PFSK-1 (cell line): ENCODE results near the gene SLCO2A1.

Source experiments
- FOXP2 ChIP-seq: optimal IDR thresholded peaks from 2 replicates; pipeline ENCODE3; 2011; ENCODE audit warnings: borderline replicate concordance, control low read depth, inconsistent platforms; ENCODE audit not compliant: insufficient read depth; ENCODE audit errors: extremely low read length, extremely low read depth
- POLR2AphosphoS5 ChIP-seq: IDR thresholded peaks from 2 replicates; pipeline ENCODE4 v1.6.1; 2012; ENCODE audit warnings: low read depth, mild to moderate bottlenecking, control low read depth, low read length, moderate library complexity
- SIN3A ChIP-seq: IDR thresholded peaks from 2 replicates; pipeline ENCODE4 v1.6.1; 2012; ENCODE audit warnings: mild to moderate bottlenecking, low read length, moderate library complexity, borderline replicate concordance; ENCODE audit not compliant: insufficient read depth
- TAF1 ChIP-seq: IDR thresholded peaks from 2 replicates; pipeline ENCODE4 v1.6.1; 2012; ENCODE audit warnings: low read length, control low read depth, borderline replicate concordance; ENCODE audit not compliant: insufficient read depth
- TF ChIP-seq, protein P1 (sequence below), 2 experiments: IDR thresholded peaks; 2 replicates each; pipeline versions ENCODE4 v1.6.1 to v1.8.0; 2011 to 2012; ENCODE audit warnings: low read depth in 2 of 2, low read length in 2 of 2, control low read depth in 1 of 2, inconsistent platforms in 1 of 2, mild to moderate bottlenecking in 1 of 2, moderate library complexity in 1 of 2; ENCODE audit not compliant: insufficient read depth in 1 of 2

Gene SLCO2A1

DNA sequence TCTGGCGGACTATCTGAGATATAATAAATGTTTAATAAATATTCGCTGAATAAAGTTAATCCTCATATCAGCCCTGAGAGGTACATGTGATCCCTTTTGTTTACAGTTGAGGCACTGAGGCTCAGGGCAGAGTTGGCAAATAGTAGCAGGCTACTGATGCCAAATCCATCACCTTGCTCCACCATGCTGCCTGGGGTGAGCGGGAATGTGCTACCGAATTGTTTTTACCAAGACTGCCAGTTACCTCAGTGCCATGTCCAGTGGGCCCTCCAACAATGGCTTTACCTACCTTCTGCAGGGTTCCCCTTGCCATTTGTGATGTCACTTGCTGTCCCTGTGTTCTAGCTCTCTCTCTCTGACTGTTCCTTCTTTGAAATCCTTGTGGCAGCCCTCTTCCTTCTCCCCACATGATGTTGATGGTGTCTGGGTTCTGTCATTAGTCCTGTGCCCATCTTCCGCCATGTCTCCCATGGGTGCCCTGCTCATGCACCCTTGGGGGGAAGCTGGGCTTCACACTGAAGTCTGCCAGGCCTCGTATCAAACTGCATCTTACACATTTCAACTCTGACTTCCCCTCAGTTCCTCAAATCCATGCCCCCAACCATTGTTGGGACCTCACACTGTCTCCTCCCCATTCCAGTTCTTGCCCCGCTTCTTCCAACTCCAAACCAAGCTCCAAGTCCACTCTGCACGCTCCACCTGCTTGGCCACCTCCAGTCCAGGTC lies 35.4 kb downstream of the SLCO2A1 start:
- no peak for TF ChIP-seq FOXP2

DNA sequence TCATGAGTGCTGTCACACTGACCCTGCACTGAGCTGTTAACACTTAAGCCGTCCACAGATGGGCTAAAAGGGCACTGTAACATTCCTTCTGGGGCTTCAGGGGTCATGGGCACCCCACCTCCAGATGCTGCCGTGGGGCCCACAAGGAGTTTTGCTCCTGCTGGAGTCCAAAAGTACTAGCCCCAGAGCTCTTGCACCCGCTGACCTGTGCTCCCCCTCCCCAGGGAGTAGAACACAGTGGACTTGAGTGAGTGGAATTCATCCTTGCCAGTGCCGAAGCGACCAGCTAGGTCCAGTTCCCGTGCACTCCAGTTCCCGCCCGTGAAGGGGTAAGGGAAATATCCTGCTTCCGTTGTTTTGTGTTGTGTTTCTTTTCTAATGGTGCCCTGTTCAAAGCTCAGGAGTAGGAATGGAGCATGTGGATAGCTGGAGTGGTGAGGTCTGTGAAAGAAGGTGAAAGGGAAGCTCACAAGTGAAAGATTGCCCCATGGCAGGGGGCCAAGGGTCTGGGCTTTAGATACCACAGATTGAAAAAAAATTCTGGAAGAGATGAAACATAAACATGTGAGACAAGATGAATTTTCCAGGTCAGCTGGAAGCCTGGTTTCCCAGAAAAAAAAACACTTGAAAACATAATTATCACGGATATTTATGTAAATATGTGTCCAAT lies 36.6 kb downstream of the SLCO2A1 start:
- TF ChIP-seq SIN3A (no peak), POLR2AphosphoS5 (no peak), FOXP2 (no peak), TAF1 (no peak)
- TF ChIP-seq, protein P1, sequence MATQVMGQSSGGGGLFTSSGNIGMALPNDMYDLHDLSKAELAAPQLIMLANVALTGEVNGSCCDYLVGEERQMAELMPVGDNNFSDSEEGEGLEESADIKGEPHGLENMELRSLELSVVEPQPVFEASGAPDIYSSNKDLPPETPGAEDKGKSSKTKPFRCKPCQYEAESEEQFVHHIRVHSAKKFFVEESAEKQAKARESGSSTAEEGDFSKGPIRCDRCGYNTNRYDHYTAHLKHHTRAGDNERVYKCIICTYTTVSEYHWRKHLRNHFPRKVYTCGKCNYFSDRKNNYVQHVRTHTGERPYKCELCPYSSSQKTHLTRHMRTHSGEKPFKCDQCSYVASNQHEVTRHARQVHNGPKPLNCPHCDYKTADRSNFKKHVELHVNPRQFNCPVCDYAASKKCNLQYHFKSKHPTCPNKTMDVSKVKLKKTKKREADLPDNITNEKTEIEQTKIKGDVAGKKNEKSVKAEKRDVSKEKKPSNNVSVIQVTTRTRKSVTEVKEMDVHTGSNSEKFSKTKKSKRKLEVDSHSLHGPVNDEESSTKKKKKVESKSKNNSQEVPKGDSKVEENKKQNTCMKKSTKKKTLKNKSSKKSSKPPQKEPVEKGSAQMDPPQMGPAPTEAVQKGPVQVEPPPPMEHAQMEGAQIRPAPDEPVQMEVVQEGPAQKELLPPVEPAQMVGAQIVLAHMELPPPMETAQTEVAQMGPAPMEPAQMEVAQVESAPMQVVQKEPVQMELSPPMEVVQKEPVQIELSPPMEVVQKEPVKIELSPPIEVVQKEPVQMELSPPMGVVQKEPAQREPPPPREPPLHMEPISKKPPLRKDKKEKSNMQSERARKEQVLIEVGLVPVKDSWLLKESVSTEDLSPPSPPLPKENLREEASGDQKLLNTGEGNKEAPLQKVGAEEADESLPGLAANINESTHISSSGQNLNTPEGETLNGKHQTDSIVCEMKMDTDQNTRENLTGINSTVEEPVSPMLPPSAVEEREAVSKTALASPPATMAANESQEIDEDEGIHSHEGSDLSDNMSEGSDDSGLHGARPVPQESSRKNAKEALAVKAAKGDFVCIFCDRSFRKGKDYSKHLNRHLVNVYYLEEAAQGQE (IDR thresholded peaks at IDR 0.05; ENCODE audit: insufficient read depth in 1 of 2, low read depth in 2 of 2, low read length in 2 of 2): no peak

DNA sequence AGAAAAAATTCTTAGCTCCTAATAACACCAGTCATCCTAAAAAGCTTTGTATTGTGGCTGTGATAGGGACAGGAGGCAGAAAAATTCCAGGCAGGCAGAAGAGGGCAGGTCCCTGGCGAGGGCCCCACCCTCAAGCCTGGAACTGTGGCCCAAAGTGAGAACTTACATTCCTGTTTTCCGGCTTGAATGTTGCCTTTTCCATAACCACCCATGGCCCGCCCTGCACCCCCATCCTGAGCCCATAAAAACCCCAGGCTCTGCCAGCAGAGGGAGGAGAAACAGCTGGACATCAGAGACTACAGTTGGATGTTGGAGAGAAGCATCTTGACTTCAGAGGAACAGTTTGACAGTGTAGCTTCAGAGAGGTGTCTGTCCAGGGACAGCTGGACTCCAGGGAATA lies 37.3 kb downstream of the SLCO2A1 start:
- TF ChIP-seq SIN3A (no peak), POLR2AphosphoS5 (no peak), FOXP2 (no peak), TAF1 (no peak)
- TF ChIP-seq, protein P1 (IDR thresholded peaks at IDR 0.05; ENCODE audit: insufficient read depth in 1 of 2, low read depth in 2 of 2, low read length in 2 of 2): no peak

DNA sequence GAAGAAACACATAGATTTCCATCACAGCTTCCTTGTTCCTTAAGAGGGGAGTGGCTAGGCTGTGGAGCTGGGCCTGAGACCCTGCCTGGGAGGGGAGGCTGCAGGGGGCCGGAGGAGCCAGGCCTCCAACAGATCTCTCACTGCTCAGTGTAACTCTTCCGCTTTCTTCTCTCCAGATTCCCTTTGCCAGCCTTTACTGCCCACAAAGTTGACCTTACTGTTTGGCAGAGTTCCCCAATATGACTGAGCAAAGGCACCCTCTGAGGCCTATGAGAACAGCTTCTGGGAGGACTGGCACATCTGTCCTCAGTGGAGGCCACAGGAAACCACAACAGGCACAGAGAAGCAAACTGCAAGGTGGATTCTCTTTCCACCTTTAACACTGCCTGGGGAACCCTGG lies 38.1 kb downstream of the SLCO2A1 start:
- TF ChIP-seq, protein P1 (IDR thresholded peaks at IDR 0.05; ENCODE audit: insufficient read depth in 1 of 2, low read depth in 2 of 2, low read length in 2 of 2): no peak
- TF ChIP-seq POLR2AphosphoS5: no peak
- TF ChIP-seq FOXP2: no peak
- TF ChIP-seq SIN3A: no peak
- TF ChIP-seq TAF1: no peak

- TF ChIP-seq, protein P1 (IDR thresholded peaks at IDR 0.05; ENCODE audit: insufficient read depth in 1 of 2, low read depth in 2 of 2, low read length in 2 of 2): no peak
- TF ChIP-seq POLR2AphosphoS5 (no peak), FOXP2 (no peak), TAF1 (no peak), SIN3A (no peak)
Measured at GRCh38 chr3:133991209-133991608, 38.5 kb downstream of the SLCO2A1 start.
